GM19025 (cell line): Measurements from ENCODE around the gene CDH22.

Experiments used
- ATAC-seq: cut with Tn5 transposase; IDR thresholded peaks from one replicate; pipeline ENCODE4 v1.9.1; 2021; ENCODE audit warnings: mild to moderate bottlenecking, low read depth, moderate library complexity; ENCODE audit not compliant: unreplicated experiment

CDH22 gene

DNA sequence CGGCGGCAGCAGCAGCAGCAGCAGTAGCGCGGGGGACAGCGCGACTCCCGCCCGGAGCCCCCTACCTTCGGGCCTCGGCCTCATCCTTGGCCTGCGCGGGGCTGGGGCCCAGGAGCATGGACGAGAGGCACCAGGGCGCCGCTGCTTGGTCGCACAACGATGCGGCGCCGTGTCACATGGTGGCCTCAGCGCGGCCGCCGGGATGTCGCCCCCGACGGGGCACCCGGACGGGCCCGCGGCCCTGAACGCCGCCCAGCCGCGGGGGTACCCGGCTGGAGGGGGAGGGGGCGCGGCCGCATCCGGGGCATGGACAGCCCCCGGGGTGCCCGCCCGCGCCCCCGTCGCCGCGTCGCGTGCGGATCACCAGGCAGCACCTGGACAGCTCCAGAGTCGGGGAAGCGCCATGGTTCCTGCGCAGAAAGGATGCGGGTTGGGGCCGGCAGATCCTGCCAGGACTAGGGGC is 57.1 kb downstream of the CDH22 start:
- ATAC-seq = no peak

DNA sequence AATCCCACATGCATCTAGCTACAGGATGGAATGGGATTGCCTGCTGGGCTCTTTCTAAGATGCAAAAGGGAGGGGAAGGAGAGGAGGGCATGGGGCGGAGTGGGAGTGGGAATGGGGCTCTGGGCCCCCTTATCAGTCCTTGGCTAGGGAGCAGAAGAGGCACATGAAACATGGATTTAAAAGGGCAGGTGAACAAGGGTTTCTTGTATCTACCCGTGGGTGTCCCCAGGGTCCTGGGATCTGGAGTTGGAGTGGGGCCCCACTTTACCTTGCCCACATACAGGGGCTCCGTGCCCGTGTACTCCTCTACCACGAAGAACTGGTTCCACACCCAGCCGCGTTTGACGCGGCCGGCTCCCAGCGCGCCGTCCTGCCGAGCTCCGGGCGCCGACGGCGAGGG is 57.5 kb downstream of the CDH22 start:
- ATAC-seq = no peak

DNA sequence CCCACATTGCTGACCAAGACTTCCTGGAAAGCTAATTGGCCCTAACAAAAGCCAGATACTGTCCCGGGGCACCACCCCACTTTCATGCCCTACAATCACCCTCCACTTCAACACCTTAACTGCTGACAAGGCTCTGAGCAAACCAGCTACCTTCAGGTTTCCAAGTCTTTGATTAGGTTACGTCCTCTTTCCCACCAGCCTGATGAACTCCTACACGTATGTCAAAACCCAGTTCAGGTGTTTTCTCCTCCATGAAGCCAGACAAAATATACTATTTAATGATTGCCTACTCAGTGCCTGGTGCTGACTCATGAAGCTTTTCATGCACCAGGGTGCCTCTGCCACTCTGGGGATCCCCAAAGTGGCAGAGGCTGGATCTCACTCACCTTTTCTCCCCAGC is 58.6 kb downstream of the CDH22 start:
- ATAC-seq = no peak

DNA sequence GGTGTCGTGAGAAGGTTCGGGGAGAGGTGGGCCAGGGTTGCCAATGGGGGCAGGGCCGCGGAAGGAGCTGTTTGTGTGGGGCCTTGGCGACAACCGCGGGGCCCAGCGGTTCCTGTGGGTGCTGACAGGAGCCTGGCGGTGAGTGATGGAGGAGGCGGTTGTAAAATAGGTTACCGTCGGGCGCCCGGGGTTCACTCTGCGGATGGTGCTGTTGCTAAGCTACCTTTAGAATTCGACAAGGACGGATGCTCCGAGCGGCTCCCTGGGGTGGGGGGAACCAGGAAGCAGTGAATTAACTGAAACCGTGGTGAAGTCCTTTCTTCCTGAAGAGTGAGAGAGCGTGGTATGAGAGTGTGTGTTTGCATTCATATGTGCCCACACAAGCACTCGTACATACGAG is 61.7 kb downstream of the CDH22 start:
- ATAC-seq = no peak

DNA sequence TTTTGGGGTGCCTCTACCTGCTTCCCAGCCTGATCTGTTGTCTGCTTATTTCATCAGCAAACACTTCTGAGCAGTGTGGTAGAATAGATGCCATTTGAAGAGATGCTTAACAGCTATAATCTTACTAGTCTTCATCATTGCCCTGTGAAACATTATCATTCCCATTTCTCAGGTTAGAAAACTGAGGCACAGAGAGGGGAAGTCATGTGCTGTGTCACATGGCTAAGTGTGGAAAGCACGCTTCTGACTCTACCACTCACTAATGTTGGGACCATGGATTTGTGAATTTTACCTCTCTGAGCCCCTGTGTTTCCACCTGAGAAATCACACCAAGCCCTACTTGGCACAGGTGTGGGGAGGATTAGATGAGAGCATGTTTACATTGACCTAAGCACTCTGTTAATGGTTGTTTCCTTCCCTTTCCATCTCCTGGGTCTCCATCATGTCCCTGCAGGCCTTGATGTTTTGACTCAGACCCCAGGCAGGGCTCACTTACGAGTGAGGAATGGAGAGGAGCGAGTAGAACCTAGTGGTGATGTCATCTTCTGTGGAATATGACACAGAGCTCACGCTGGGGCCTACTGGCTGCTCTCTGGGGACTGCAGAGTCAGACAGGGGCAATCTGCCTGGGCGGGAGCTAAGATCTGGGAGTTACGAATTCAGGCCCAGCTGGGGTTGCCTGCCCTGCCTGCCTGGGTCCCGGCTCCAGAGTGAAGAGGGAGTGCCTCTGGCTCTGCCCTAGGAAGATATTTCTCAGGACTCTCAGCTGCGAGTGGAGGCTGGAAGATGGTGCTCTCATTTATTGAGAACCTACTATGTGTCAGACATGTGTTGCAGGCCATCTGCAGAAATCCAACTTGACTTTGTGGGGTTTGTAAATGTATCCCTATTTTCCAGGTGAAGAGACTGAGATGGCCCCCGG is 64.3 kb downstream of the CDH22 start:
- ATAC-seq = no peak

DNA sequence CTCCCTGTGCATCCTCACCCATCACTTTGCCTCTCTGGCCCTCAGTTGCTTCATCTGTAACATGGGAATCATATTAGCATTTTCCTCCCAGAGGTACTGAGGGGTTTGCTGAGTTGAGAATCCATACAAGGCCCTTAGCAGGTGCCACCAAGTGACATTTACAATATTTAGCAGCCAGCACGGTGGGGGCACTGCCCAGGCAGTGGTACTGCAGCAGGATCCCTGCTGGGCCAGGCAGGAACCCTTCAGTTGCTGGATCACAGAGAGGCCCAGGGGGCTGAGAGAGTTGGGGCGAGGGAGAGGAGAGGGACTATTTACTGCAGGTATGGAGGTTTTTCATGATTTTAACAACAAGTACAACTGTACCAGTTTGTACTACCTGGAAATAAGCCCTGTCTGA is 65.9 kb downstream of the CDH22 start:
- ATAC-seq = no peak

DNA sequence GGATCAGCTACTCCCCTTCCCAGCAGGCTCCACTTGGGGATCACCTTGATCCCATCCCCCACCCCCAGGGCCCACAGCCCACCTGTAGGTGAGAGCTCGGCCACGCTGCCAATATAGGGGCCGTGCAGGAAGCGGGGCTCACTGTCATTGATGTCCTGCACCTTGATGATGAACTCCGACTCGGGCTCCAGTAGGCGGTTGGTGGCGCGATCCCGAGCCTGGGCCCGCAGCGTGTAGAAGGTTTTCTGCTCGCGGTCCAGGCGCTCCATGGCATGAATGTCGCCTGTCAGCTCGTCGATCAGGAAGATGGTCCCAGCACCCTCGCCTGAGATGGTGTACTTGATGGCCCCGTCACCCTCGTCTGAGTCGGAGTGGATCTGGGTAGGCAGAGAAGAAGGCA is 67.4 kb downstream of the CDH22 start:
- ATAC-seq = no peak

DNA sequence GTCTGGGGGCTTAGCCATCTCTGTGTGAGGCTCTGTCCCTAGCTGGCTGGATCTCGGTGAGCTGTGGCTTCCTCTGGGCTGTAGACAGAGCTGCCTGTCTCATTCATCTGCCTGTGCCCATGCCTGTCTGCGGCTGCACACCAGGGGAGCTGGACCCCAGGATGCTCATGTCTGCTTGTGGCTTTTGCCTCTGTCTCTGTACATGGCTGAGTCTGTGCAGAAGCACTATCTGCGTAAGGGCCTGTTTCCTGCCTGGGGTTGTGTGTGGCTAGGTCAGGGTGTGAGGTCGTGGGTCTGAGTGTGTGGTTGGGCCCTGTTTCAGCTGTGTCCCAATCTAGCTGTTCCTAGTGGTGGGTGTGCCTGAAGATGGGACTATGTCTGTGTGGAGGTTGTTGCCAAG is 68.2 kb downstream of the CDH22 start:
- no peak for ATAC-seq

DNA sequence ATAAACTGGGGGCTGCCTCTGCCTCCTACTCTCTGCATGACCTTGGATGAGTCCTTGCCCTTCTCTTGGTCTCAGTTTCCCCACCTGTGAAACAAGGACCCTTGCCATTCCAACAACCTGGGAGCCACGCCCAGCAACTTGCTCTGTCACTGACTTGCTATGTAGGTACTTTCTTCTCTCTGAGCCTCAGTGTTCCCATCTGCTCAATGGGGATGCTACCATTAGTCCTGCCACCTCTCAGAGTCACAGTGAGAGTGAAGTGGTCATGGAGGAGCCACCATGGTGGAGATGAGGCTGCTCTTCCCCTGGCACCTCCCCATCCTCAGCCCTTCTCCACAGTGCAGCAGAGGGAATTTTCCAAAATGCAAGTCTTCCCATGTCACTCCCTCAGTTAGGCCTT is 70.6 kb downstream of the CDH22 start:
- no peak for ATAC-seq

DNA sequence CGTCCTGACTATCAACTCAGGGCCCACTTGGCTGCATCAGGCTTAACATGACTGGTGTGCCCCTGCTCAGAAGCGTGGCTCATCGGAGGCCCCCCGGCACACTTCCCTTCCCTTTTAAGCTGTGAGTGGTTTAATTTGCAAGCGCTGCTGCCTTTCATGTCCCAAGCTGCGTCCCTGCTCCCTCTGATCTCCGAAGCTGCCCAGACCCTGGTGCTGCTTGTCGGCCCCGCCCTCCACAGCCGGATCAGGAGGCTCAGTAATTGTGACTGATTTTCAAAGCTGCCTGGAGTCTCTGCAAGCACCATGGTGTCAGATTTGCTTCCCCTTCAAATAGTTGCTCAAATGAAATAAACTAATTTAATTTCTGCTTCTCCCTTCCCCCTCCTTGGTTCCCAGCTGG is 71.1 kb downstream of the CDH22 start:
- ATAC-seq = no peak

DNA sequence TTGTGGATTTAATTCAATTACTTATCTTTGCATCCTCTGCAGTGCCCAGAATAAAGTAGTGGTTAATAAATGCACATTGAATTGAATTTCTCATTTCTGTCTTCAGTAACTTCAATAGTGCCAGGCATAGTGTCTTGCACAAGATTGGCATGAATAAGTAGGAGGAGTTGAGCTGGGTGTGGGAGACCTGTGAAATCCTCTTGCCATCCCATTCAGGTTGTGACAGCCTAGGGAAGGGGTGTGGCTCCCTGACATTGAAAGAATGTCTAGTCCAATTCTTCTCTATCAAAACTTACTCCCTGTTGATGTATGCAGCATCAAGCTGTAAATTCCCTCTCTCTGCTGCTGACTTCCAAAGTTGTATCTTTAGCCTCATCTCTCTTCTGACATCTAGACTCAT is 73.2 kb downstream of the CDH22 start:
- no peak for ATAC-seq

DNA sequence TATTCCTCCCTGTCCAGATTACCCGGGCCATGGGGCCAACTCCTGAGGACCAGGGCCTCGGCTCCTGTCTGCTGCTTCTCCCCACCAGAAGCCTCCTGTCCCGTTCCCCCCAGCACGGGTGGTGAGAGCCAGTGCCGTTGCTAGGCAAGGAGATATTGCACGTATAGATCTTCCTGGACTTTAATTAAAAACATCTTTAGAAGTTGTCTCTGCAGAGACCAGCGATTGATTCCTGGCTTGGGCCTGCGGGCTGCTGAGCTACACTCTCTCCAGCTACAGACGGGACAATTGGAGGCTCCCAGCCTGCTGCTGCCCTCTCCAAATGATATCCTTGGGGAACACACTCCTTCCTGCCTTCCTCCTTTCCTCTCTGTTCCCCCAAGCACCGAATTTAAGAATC is 74.6 kb downstream of the CDH22 start:
- no peak for ATAC-seq

DNA sequence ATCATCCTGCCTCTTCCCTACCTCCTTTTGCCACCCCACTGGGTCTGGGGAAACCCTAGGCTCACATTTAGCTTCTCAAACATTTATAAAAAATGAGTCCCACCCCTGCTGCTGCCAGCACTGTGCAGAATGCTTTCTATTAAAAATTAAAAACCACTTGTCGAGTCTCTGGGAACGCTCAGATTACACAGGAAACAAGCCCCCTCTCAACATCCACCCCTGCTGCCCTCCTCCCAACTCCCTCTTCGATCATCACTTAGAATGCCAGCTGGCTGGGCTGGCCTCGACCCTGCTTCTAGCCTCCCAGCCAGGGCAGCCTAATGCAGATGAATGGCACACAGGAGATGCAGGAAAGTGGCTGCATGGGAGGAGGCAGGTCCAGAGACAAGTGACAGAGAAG is 75.8 kb downstream of the CDH22 start:
- no peak for ATAC-seq

DNA sequence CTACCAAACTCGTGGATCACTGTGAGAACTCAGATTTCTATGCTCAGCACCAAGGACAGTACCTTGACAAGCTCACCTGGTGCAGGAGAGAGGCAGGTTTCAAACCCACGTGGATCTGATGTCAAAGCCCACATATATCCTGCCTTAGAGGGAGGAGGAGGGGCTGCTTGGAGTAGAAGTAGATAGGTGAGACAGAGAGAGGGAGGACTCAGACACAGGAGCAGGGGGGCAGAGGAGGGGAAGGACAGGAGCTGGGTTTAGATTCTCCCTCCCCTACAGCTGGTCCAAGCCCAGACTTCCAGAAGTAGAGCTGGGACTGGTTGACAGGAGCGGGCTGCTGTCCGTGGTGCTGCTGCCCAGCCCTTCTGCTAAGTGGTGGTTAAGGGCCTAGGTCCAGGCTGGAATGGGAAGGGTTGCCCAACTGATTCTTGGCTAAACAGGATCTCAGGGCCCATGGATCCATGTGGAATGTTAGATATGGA is 77.5 kb downstream of the CDH22 start:
- ATAC-seq = no peak

DNA sequence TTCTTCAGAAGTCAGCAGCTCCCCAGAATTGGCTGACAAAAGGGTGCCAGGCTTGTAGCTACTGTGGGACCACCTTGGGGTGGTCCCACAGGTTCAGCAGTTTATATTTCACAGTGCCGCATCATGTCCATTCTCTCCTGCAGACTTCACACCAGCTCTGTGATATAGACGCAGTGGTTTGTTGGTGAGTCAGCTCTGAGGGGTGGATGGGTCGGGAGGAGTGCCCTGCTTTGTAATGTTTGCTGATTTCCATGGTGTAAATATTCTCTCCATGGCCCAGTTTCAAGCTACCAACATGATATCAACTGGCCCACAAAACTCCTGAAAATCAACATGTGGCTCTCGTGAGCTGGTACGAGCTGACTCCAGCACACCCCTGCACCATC is 78.2 kb downstream of the CDH22 start:
- no peak for ATAC-seq

DNA sequence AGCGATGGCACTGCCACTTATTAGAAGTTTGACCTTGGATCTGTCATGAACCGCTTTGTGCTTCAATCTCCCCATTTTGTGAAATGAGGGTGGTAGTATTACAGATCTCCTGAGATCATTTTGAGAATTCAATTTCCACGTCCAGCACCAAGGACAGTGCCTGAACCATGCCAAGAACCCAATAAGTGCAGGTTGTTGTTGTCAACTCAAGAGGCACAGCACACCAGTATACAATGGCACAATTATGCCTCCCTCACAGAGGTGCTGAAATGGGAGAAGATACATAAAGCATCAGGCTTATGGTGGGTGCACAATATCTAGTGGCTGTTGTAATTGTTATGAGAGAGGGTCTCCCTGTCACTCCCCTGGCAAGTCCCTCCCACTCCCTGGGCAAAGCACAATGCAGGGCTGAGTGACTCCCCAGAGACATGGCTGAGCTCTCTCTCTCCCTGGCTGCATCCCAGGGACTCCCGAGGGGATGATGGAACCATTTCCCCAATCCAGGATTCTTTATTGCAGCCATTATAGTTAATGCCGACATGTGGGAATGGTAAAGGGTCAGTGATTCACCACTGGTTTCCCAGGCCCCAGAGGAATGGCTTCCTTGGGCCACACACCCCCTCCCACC is 78.7 kb downstream of the CDH22 start:
- no peak for ATAC-seq

DNA sequence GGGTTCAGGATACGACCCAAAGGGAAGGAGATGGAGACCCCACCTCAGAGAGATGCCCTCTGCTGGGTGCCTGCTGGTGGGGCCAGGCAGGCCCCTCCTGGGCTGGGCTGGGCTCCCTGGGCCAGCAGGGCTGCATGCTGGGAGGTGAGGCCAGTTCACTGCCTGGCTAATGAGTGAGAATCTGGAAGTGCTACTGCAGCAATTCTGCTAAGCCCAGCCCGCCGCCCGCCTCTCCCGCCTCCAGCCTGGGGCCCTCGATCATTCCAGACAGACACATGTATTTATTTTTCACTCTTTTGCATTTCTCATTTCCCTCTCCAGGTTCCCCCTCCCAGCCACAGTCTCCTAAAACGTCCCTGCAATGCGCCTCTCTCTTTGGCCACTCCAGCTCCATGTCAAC is 79.6 kb downstream of the CDH22 start:
- no peak for ATAC-seq

DNA sequence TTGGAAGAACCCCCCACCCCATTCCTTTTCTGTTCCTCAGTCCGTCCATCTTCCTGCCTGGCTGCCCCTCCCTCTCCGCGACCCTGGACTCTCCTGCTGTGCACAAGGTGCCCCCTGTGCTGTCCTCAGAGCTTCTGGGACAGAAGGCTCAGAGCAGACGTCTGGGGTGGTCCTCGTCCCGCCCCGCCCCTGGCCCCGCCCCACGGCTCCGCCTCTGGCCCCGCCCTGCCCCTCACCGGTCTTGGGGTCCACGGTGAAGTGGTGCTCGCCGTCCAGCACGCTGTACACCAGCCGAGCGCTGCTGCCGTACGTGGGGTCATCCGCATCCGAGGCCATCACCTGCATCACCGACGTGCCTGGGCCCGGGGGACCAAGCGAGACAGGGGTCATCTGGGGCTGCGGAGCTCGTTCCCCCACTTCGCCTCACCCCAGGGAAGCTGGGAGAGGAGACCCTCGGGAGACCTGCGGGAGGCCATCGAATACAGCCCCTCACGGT is 81.0 kb downstream of the CDH22 start:
- no peak for ATAC-seq

DNA sequence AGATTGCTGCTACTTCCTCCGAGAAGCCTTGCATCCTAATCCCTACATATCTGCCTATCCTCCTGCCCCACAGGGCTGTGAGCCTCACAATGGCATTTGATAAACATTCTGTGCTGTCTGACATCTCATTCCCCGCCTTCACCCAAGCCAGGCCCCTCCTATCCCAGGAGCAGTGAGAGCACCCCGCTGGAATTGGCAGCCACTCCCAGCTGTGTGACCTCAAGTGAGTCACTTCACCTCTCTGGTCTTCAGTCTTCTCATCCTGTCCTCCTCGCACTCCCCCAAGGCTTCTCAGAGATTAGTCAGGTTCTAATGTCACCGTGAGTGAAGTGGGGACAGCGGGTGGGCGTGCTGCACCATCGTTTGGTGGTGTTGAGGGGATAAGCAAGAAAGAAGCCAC is 81.7 kb downstream of the CDH22 start:
- ATAC-seq = no peak

DNA sequence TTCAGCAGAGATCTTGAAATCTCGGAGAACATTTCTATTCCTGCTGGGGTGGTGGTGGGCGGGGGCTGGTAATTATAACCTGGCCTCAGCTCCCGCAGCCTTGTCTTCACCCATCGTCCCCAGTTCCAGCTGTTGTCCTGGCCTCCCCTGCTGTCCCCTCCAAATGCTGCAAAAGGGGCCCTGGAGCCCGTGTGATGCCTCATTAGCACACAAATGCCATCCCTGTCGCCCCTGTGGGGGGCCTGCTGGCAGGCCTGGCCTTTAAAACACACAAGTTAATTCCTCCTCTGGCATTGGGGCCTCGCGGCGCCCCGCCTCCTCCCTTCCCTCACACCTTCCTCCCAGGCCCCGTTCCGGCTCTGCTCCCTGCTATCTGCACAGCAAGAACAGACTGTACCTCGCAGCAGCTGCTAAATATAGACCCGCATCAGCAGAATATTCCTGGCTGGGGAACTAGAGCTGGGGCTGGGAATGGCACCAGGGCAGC is 85.7 kb downstream of the CDH22 start:
- no peak for ATAC-seq

DNA sequence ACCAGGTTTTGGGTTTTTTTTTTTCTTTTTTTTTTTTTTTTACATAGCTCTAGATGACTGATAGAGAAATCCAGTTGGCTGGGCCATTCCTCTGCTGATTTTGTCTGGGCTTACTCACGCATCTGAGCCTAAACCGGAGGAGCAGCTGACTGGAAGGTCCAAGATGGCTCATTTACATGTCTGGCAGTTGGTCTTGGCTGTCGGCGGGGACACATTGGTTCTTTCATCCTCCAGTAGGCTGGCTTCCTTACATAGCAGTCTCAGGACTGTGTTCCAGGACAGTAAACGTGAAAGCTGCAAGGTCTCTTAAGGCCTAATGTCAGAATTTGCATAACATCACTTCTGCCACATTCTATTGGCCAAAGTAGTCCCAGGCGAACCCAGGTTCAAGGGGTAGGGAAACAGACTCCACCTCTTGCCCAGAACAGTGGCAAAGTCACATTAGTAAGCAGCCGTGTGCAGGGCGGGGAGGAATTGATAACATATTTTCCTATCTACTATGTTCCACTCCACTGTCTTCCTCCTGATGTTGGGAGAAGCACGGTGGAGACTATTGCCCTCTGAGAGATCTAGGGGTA is 87.0 kb downstream of the CDH22 start:
- ATAC-seq = no peak
